ENCODE data around the gene PRRC2A.

PRRC2A gene

GRCh38 chr6:31631209-31631608, 10.7 kb downstream of the PRRC2A start:
- no peaks in the 10 kb centered on the region for H3K9me3 ChIP-seq (ENCODE audit: insufficient read depth, low read depth, low read length)
- peaks cover 100% of the 10 kb centered on the region for H3K36me3 ChIP-seq (ENCODE audit: insufficient read depth, low read depth, low read length)
- no peaks in the 10 kb centered on the region for H3K4me1 ChIP-seq (ENCODE audit: insufficient read depth, low read length)
- H3K4me3 ChIP-seq (ENCODE audit: low read length): no peak overlapping the region
- no peak overlapping the region for H3K27ac ChIP-seq (ENCODE audit: low read length)
- no peak overlapping the region for H3K9ac ChIP-seq (ENCODE audit: low read depth, low read length)
- no peaks in the 10 kb centered on the region for H3K27me3 ChIP-seq (ENCODE audit: insufficient read depth, low read length)

GRCh38 chr6:31631681-31632278, 11.3 kb downstream of the PRRC2A start:
- H3K36me3 ChIP-seq (ENCODE audit: insufficient read depth, low read depth, low read length): peaks cover 100% of the 10 kb centered on the region
- H3K4me3 ChIP-seq (ENCODE audit: low read length): no peak overlapping the region
- no peak overlapping the region for H3K27ac ChIP-seq (ENCODE audit: low read length)

GRCh38 chr6:31632279-31632946, 11.9 kb downstream of the PRRC2A start:
- Histone ChIP-seq H3K27me3 (ENCODE audit: insufficient read depth, low read length) (no peaks in the 10 kb centered on the region), H3K9ac (ENCODE audit: low read depth, low read length) (no peak overlapping the region), H3K27ac (ENCODE audit: low read length) (no peak overlapping the region), H3K4me3 (ENCODE audit: low read length) (no peak overlapping the region), H3K9me3 (ENCODE audit: insufficient read depth, low read depth, low read length) (no peaks in the 10 kb centered on the region), H3K4me1 (ENCODE audit: insufficient read depth, low read length) (no peaks in the 10 kb centered on the region), H3K36me3 (ENCODE audit: insufficient read depth, low read depth, low read length) (peaks cover 100% of the 10 kb centered on the region)

More at GRCh38 chr6:31631681-31632278, 11.3 kb downstream of the PRRC2A start:
- H3K9ac ChIP-seq (ENCODE audit: low read depth, low read length): no peak overlapping the region
- no peaks in the 10 kb centered on the region for H3K9me3 ChIP-seq (ENCODE audit: insufficient read depth, low read depth, low read length)
- no peaks in the 10 kb centered on the region for H3K4me1 ChIP-seq (ENCODE audit: insufficient read depth, low read length)
- H3K27me3 ChIP-seq (ENCODE audit: insufficient read depth, low read length): no peaks in the 10 kb centered on the region

DNA sequence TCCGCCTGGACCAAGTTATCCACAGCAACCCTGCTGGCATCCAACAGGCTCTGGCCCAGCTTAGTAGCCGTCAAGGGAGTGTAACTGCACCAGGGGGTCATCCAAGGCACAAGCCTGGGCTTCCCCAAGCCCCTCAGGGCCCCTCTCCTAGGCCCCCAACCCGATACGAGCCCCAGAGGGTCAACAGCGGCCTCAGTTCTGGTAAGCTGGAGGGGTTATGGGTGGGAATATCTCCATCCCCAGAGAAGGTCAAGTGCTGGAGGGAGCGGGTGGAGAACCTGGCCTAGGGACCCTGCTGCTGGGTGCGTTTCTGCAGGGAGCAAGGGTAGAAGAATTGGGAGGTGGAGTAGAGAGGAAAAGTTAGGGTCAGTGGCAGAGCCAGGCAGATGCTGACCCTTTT, 12.9 kb downstream of the PRRC2A start:
- H3K9me3 ChIP-seq (ENCODE audit: insufficient read depth, low read depth, low read length): no peaks in the 10 kb centered on the region
- H3K27ac ChIP-seq (ENCODE audit: low read length): no peak overlapping the region

GRCh38 chr6:31634131-31634530, 13.6 kb downstream of the PRRC2A start:
- H3K9me3 ChIP-seq (ENCODE audit: insufficient read depth, low read depth, low read length): no peaks in the 10 kb centered on the region
- no peaks in the 10 kb centered on the region for H3K4me1 ChIP-seq (ENCODE audit: insufficient read depth, low read length)
- H3K36me3 ChIP-seq (ENCODE audit: insufficient read depth, low read depth, low read length): peaks cover 97% of the 10 kb centered on the region
- H3K9ac ChIP-seq (ENCODE audit: low read depth, low read length): no peak overlapping the region
- no peak overlapping the region for H3K4me3 ChIP-seq (ENCODE audit: low read length)
- no peaks in the 10 kb centered on the region for H3K27me3 ChIP-seq (ENCODE audit: insufficient read depth, low read length)
- H3K27ac ChIP-seq (ENCODE audit: low read length): no peak overlapping the region

More for the DNA sequence above, 12.9 kb downstream of the PRRC2A start:
- H3K4me3 ChIP-seq (ENCODE audit: low read length): no peak overlapping the region
- no peak overlapping the region for H3K9ac ChIP-seq (ENCODE audit: low read depth, low read length)
- no peaks in the 10 kb centered on the region for H3K4me1 ChIP-seq (ENCODE audit: insufficient read depth, low read length)
- H3K36me3 ChIP-seq (ENCODE audit: insufficient read depth, low read depth, low read length): peaks cover 99% of the 10 kb centered on the region
- H3K27me3 ChIP-seq (ENCODE audit: insufficient read depth, low read length): no peaks in the 10 kb centered on the region

- H3K27me3 ChIP-seq (ENCODE audit: insufficient read depth, low read length): no peaks in the 10 kb centered on the region
- no peaks in the 10 kb centered on the region for H3K4me1 ChIP-seq (ENCODE audit: insufficient read depth, low read length)
- H3K27ac ChIP-seq (ENCODE audit: low read length): no peak overlapping the region
- H3K4me3 ChIP-seq (ENCODE audit: low read length): no peak overlapping the region
- H3K9ac ChIP-seq (ENCODE audit: low read depth, low read length): no peak overlapping the region
- H3K36me3 ChIP-seq (ENCODE audit: insufficient read depth, low read depth, low read length): peaks cover 97% of the 10 kb centered on the region
- no peaks in the 10 kb centered on the region for H3K9me3 ChIP-seq (ENCODE audit: insufficient read depth, low read depth, low read length)
Observed at GRCh38 chr6:31634969-31635575, 14.6 kb downstream of the PRRC2A start.

- Histone ChIP-seq H3K36me3 (ENCODE audit: insufficient read depth, low read depth, low read length) (peaks cover 97% of the 10 kb centered on the region), H3K4me3 (ENCODE audit: low read length) (no peak overlapping the region), H3K27ac (ENCODE audit: low read length) (no peak overlapping the region)
Observed at GRCh38 chr6:31636698-31637596, 16.4 kb downstream of the PRRC2A start.

DNA sequence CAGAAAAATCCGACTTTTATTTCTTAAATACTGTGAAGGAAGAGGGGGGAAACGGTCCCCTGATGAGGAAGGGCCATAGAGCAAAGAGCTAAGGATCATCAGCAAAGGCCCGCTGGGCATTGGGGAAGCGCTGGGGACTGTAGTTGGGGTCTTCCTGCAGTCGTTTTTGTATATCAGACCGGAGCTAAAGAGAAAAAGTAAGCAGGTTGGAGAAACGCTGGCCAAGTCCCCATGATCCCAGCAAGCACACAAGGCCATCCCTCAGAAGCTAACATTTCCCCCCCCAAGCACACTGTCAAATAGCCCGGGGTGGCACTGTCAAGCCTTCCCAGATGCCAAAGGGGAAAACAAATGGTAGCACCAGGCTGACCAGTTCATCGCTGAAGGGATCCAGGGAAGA, 18.5 kb downstream of the PRRC2A start:
- H3K9ac ChIP-seq (ENCODE audit: low read depth, low read length): no peak overlapping the region
- H3K27me3 ChIP-seq (ENCODE audit: insufficient read depth, low read length): no peaks in the 10 kb centered on the region
- no peak overlapping the region for H3K27ac ChIP-seq (ENCODE audit: low read length)
- H3K9me3 ChIP-seq (ENCODE audit: insufficient read depth, low read depth, low read length): no peaks in the 10 kb centered on the region
- H3K36me3 ChIP-seq (ENCODE audit: insufficient read depth, low read depth, low read length): peaks cover 95% of the 10 kb centered on the region
- no peaks in the 10 kb centered on the region for H3K4me1 ChIP-seq (ENCODE audit: insufficient read depth, low read length)
- H3K4me3 ChIP-seq (ENCODE audit: low read length): no peak overlapping the region

More at GRCh38 chr6:31636698-31637596, 16.4 kb downstream of the PRRC2A start:
- Histone ChIP-seq H3K4me1 (ENCODE audit: insufficient read depth, low read length) (no peaks in the 10 kb centered on the region), H3K27me3 (ENCODE audit: insufficient read depth, low read length) (no peaks in the 10 kb centered on the region), H3K9ac (ENCODE audit: low read depth, low read length) (no peak overlapping the region), H3K9me3 (ENCODE audit: insufficient read depth, low read depth, low read length) (no peaks in the 10 kb centered on the region)

GRCh38 chr6:31639449-31639861, 18.9 kb downstream of the PRRC2A start:
- Histone ChIP-seq H3K9ac (ENCODE audit: low read depth, low read length) (no peak overlapping the region), H3K4me3 (ENCODE audit: low read length) (no peak overlapping the region), H3K27me3 (ENCODE audit: insufficient read depth, low read length) (no peaks in the 10 kb centered on the region), H3K4me1 (ENCODE audit: insufficient read depth, low read length) (no peaks in the 10 kb centered on the region), H3K9me3 (ENCODE audit: insufficient read depth, low read depth, low read length) (no peaks in the 10 kb centered on the region), H3K36me3 (ENCODE audit: insufficient read depth, low read depth, low read length) (peaks cover 95% of the 10 kb centered on the region), H3K27ac (ENCODE audit: low read length) (no peak overlapping the region)

- Histone ChIP-seq H3K9me3 (ENCODE audit: insufficient read depth, low read depth, low read length) (no peaks in the 10 kb centered on the region), H3K4me1 (ENCODE audit: insufficient read depth, low read length) (no peaks in the 10 kb centered on the region), H3K4me3 (ENCODE audit: low read length) (no peak overlapping the region), H3K27ac (ENCODE audit: low read length) (no peak overlapping the region), H3K27me3 (ENCODE audit: insufficient read depth, low read length) (no peaks in the 10 kb centered on the region), H3K9ac (ENCODE audit: low read depth, low read length) (no peak overlapping the region), H3K36me3 (ENCODE audit: insufficient read depth, low read depth, low read length) (peaks cover 95% of the 10 kb centered on the region)
Observed at GRCh38 chr6:31640612-31641011, 20.1 kb downstream of the PRRC2A start.

DNA sequence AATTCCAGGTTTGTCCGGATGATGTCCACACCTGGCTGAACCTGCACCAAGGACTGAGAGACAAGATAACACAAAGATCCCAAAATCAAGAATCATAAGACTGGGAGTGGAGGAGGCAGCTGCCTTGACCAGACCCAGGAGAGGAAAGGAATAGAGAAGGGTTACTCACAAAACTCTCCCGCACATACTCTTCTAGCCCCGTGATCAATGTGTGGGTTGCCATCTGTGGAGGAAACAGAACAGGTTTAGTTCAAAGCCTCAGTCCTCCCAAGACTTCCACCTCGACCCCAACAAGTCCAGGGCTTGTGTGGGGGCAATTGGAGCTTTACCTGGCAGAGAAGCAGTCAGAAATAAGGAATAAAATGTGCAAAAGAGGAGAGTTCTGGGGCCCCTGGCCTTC, 20.9 kb downstream of the PRRC2A start:
- Histone ChIP-seq H3K9ac (ENCODE audit: low read depth, low read length) (no peak overlapping the region), H3K9me3 (ENCODE audit: insufficient read depth, low read depth, low read length) (no peaks in the 10 kb centered on the region), H3K27me3 (ENCODE audit: insufficient read depth, low read length) (no peaks in the 10 kb centered on the region), H3K27ac (ENCODE audit: low read length) (no peak overlapping the region), H3K4me1 (ENCODE audit: insufficient read depth, low read length) (no peaks in the 10 kb centered on the region), H3K4me3 (ENCODE audit: low read length) (no peak overlapping the region), H3K36me3 (ENCODE audit: insufficient read depth, low read depth, low read length) (peaks cover 95% of the 10 kb centered on the region)
